GM06990 (cell line): ENCODE data around the gene SRM.
A peak's percentile ranks its signal among the peaks of the same experiment; 100 is the strongest.
"Not testable (repeated sequence)": the region's sequence is repeated elsewhere in the genome, so short reads cannot be mapped to it uniquely, and the experiment has no call there.

Source experiments
- DNase-seq: peaks from one replicate; pipeline ENCODE4 v3.0.0-alpha.2; 2011; ENCODE audit not compliant: insufficient read length; ENCODE audit errors: extremely low read depth
- H3K27me3 ChIP-seq: replicated peaks from 2 replicates; pipeline ENCODE4 v1.6.0; 2011; ENCODE audit warnings: low read length; ENCODE audit not compliant: control insufficient read depth, insufficient read depth
- H3K36me3 ChIP-seq: 2 replicates; pipeline ENCODE4 v1.5.1; 2011; ENCODE audit warnings: low read length; ENCODE audit not compliant: control insufficient read depth, insufficient read depth
- H3K4me3 ChIP-seq: replicated peaks from 2 replicates; pipeline ENCODE4 v1.5.1; 2011; ENCODE audit warnings: low read depth, mild to moderate bottlenecking, control low read depth, low read length
- CTCF ChIP-seq: IDR thresholded peaks from 2 replicates; pipeline ENCODE4 v1.5.1; 2011; ENCODE audit warnings: low read length, control low read depth, mild to moderate bottlenecking, inconsistent platforms; ENCODE audit not compliant: insufficient read depth, poor library complexity, severe bottlenecking

SRM gene

GRCh38 chr1:11100149-11100493 lies 40.3 kb upstream of the SRM start:
- Histone ChIP-seq H3K36me3 (peaks cover 2% of the 10 kb centered on the region), H3K27me3 (no peaks in the 10 kb centered on the region), H3K4me3 (peak overlapping the region; percentile 100)
- TF ChIP-seq CTCF = no peak
- DNase-seq = no peak

- no peaks in the 10 kb centered on the region for H3K27me3 ChIP-seq
- peak within 1 kb of the TSS; percentile 100 for H3K4me3 ChIP-seq
- H3K36me3 ChIP-seq = peaks cover 2% of the 10 kb centered on the region
- TF ChIP-seq CTCF = no peak
- DNase-seq = peak; percentile 94
These were observed 39.7 kb upstream of the SRM start, which contains the start of gene EXOSC10 for GRCh38 chr1:11099310-11100148. TSS of gene EXOSC10 (minus strand) at chr1:11099869. CDS start at chr1:11099831, 38 bp downstream.

- no peaks in the 10 kb centered on the region for H3K27me3 ChIP-seq
- TF ChIP-seq CTCF = no peak
- peaks cover 4% of the 10 kb centered on the region for H3K36me3 ChIP-seq
- DNase-seq = no peak
- H3K4me3 ChIP-seq = peak overlapping the region; percentile 100
These were observed 39.1 kb upstream of the SRM start for GRCh38 chr1:11098931-11099309.

GRCh38 chr1:11083784-11084183 lies 24.0 kb upstream of the SRM start:
- not testable (repeated sequence) for H3K36me3 ChIP-seq, H3K27me3 ChIP-seq, DNase-seq, H3K4me3 ChIP-seq

- H3K27me3 ChIP-seq = no peaks in the 10 kb centered on the region
- no peak overlapping the region for H3K4me3 ChIP-seq
- no peak for TF ChIP-seq CTCF
- H3K36me3 ChIP-seq = peaks cover 16% of the 10 kb centered on the region
- no peak for DNase-seq
These were observed 21.1 kb upstream of the SRM start for GRCh38 chr1:11080931-11081330.

GRCh38 chr1:11078631-11079030 lies 18.8 kb upstream of the SRM start:
- peaks cover 22% of the 10 kb centered on the region for H3K36me3 ChIP-seq
- no peaks in the 10 kb centered on the region for H3K27me3 ChIP-seq
- DNase-seq = no peak
- TF ChIP-seq CTCF = no peak
- H3K4me3 ChIP-seq = no peak overlapping the region

- peak; percentile 52 for DNase-seq
- H3K36me3 ChIP-seq = peaks cover 41% of the 10 kb centered on the region
- not testable (repeated sequence) for H3K27me3 ChIP-seq, H3K4me3 ChIP-seq
These were observed 13.6 kb upstream of the SRM start for GRCh38 chr1:11073398-11073797.
